SK-N-SH (cell line): ENCODE measurements around the gene CLMN. TPM values are rescaled to one million over a fixed set of nuclear protein-coding genes. Genes with fewer than 3 reads are reported as not detected.

Experiments
- CTCF ChIA-PET: fragments of 300-600, 350-600 bp; formaldehyde crosslinking; extraction: SDS; loops from one replicate; lab custom pipeline; 2021; lab: Yijun Ruan, JAX
- POLR2A ChIA-PET: fragments of 350-600 bp; sonication (Branson Sonifier 250); formaldehyde crosslinking; extraction: SDS; loops from one replicate; lab custom pipeline; 2020; ENCODE audit warnings: antibody characterized with exemption, inconsistent platforms; lab: Yijun Ruan, JAX
- DNase-seq: peaks from one replicate; pipeline ENCODE4 v3.0.0; 2012
- H2AFZ ChIP-seq: fragments of 200-600 bp; sonication (generic); 2 replicates; pipeline ENCODE4 v1.8.1; 2016; ENCODE audit warnings: antibody characterized with exemption, mild to moderate bottlenecking, low read depth
- H3F3A ChIP-seq: fragments of 200-600 bp; sonication (generic); replicated peaks from 2 replicates; pipeline ENCODE3; 2016; ENCODE audit warnings: antibody characterized with exemption, mild to moderate bottlenecking; ENCODE audit not compliant: insufficient read depth
- H3K27ac ChIP-seq, 2 experiments: fragments of 200-500 bp in 1 of 2; fragments of 200-600 bp in 1 of 2; sonication (Bioruptor generic) in 1 of 2; sonication (generic), shearing (Covaris generic) in 1 of 2; 2 replicates each; pipeline versions ENCODE4 v1.5.1 to v1.6.1; 2014 to 2016; ENCODE audit warnings: low read depth in 2 of 2, inconsistent platforms in 1 of 2, low read length in 1 of 2, mild to moderate bottlenecking in 1 of 2, mixed read lengths in 1 of 2
- H3K27me3 ChIP-seq: fragments of 200-600 bp; sonication (generic), shearing (Covaris generic); 2 replicates; pipeline ENCODE4 v1.6.1; 2016; ENCODE audit warnings: mixed run types; ENCODE audit not compliant: insufficient read depth
- H3K36me3 ChIP-seq, 2 experiments: fragments of 200-500 bp in 1 of 2; fragments of 200-600 bp in 1 of 2; sonication (Bioruptor generic) in 1 of 2; sonication (generic) in 1 of 2; replicated peaks in 1 of 2; 2 replicates each; pipeline versions ENCODE3 to v1.5.1; 2014 to 2016; ENCODE audit warnings: low read length in 1 of 2, mild to moderate bottlenecking in 1 of 2; ENCODE audit not compliant: insufficient read depth in 2 of 2, control insufficient read depth in 1 of 2
- H3K4me1 ChIP-seq, 2 experiments: fragments of 200-500 bp in 1 of 2; fragments of 200-600 bp in 1 of 2; sonication (Bioruptor generic) in 1 of 2; sonication (generic), shearing (Covaris generic) in 1 of 2; 2 replicates each; pipeline versions ENCODE4 v1.5.1 to v1.6.1; 2014 to 2016; ENCODE audit warnings: low read depth in 1 of 2, low read length in 1 of 2, mixed run types in 1 of 2; ENCODE audit not compliant: insufficient read depth in 2 of 2, control insufficient read depth in 1 of 2
- H3K4me2 ChIP-seq: fragments of 200-600 bp; sonication (generic), shearing (Covaris generic); 2 replicates; pipeline ENCODE4 v1.6.1; 2017; ENCODE audit warnings: mixed run types
- H3K4me3 ChIP-seq, 2 experiments: fragments of 200-500 bp in 1 of 2; fragments of 200-600 bp in 1 of 2; sonication (Bioruptor generic) in 1 of 2; sonication (generic), shearing (Covaris generic) in 1 of 2; 2 replicates each; pipeline versions ENCODE4 v1.5.1 to v1.8.1; 2014 to 2016; ENCODE audit warnings: low read depth in 2 of 2, inconsistent platforms in 1 of 2, low read length in 1 of 2, mild to moderate bottlenecking in 1 of 2, mixed read lengths in 1 of 2, moderate library complexity in 1 of 2
- H3K79me2 ChIP-seq: fragments of 200-600 bp; sonication (generic); 2 replicates; pipeline ENCODE4 v1.8.1; 2017; ENCODE audit warnings: mild to moderate bottlenecking; ENCODE audit not compliant: insufficient read depth
- H3K9ac ChIP-seq: fragments of 200-600 bp; sonication (generic); 2 replicates; pipeline ENCODE4 v1.6.1; 2017; ENCODE audit warnings: mixed run types
- H3K9me2 ChIP-seq: fragments of 200-600 bp; sonication (generic); 2 replicates; pipeline ENCODE4 v1.6.1; 2017; ENCODE audit warnings: mixed run types
- H3K9me3 ChIP-seq: fragments of 200-600 bp; sonication (generic); 2 replicates; pipeline ENCODE4 v1.6.1; 2017; ENCODE audit warnings: mixed run types, mild to moderate bottlenecking, moderate library complexity
- H4K20me1 ChIP-seq: fragments of 200-600 bp; sonication (generic); 2 replicates; pipeline ENCODE4 v1.6.1; 2017; ENCODE audit warnings: mild to moderate bottlenecking, mixed run types; ENCODE audit not compliant: insufficient read depth
- EZH2phosphoT487 ChIP-seq: fragments of 200-600 bp; sonication (generic); IDR thresholded peaks from 2 replicates; pipeline ENCODE4 v1.6.1; 2017; ENCODE audit warnings: low read depth, mixed run types, mild to moderate bottlenecking, antibody characterized with exemption, moderate library complexity, borderline replicate concordance
- FOXJ3 ChIP-seq: sonication (generic); formaldehyde crosslinking; IDR thresholded peaks from 2 replicates; pipeline ENCODE4 v1.5.1; 2020; ENCODE audit warnings: mild to moderate bottlenecking, missing genetic modification reagents
- POLR2AphosphoS5 ChIP-seq: IDR thresholded peaks from 2 replicates; pipeline ENCODE4 v1.6.1; 2012; ENCODE audit warnings: low read depth, low read length
- RAD21 ChIP-seq: IDR thresholded peaks from 2 replicates; pipeline ENCODE4 v1.6.1; 2012; ENCODE audit warnings: mild to moderate bottlenecking, low read length
- RFX5 ChIP-seq: IDR thresholded peaks from 2 replicates; pipeline ENCODE4 v1.6.1; 2012; ENCODE audit warnings: mild to moderate bottlenecking, improper control_type of control experiment, low read length
- SIN3A ChIP-seq: IDR thresholded peaks from 2 replicates; pipeline ENCODE4 v1.6.1; 2012; ENCODE audit warnings: low read depth, mild to moderate bottlenecking, low read length, moderate library complexity, borderline replicate concordance
- TAF1 ChIP-seq: IDR thresholded peaks from 2 replicates; pipeline ENCODE4 v1.6.1; 2012; ENCODE audit warnings: low read depth, mild to moderate bottlenecking, low read length, moderate library complexity, borderline replicate concordance
- WGBS: methylation state at CpG from one replicate; pipeline ENCODE4 v1.1.6; 2017; ENCODE audit warnings: low lambda C conversion rate; 5-methylcytosine and 5-hydroxymethylcytosine counted together
- polyA plus RNA-seq, 3 experiments: library from polyadenylated mRNA; depleted of rRNA; stranded (reverse); fragments of >200 nt; gene quantifications; 2 replicates each; pipeline ENCODE4 v1.2.3, GENCODE V29; 2012
- TF ChIP-seq, protein P1 (sequence below): fragments of 150-350 bp; IDR thresholded peaks from 2 replicates; pipeline ENCODE4 v1.6.1; 2017; ENCODE audit warnings: antibody characterized with exemption, low read length, low read depth, borderline replicate concordance
- TF ChIP-seq, protein P2 (sequence below): IDR thresholded peaks from 2 replicates; pipeline ENCODE4 v1.4.0; 2012; ENCODE audit warnings: low read depth
- TF ChIP-seq, protein P3 (sequence below): IDR thresholded peaks from 2 replicates; pipeline ENCODE4 v1.6.1; 2012; ENCODE audit warnings: mild to moderate bottlenecking, low read depth, low read length, moderate library complexity
- TF ChIP-seq, protein P4 (sequence below): IDR thresholded peaks from 2 replicates; pipeline ENCODE4 v1.4.0; 2012; ENCODE audit warnings: low read depth, borderline replicate concordance

Gene CLMN
- polyA plus RNA-seq, 1 of the 3 experiments (the other 2 are of a cell fraction): 1.4 TPM

DNA sequence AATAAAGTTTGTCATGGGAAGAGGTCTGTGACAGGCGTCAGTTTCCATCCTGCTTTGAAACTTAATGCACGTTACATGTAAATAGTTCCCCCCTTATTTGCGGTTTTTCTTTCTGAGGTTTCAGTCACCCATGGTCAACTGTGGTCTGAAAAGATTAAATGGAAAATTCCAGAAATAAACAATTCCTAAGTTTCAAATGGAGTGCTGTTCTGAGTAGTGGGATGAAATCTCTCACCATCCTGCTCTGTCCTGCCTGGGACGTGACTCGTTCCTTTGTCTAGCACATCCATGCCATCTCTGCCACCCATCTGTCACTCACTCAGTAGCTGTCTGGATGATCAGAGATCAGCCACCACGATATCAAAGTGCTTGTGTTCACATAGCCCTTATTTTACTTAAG is 111.1 kb downstream of the CLMN start:
- no peak overlapping the region for H3K27ac ChIP-seq
- no peaks in the 10 kb centered on the region for H3K36me3 ChIP-seq
- no peak for DNase-seq
- H3F3A ChIP-seq: no peaks in the 10 kb centered on the region
- no peak overlapping the region for H3K4me2 ChIP-seq
- H3K9me3 ChIP-seq: no peaks in the 10 kb centered on the region
- no peak for TF ChIP-seq RAD21
- TF ChIP-seq TAF1: no peak
- no peak for TF ChIP-seq SIN3A
- TF ChIP-seq POLR2AphosphoS5: no peak
- no peak for TF ChIP-seq EZH2phosphoT487
- TF ChIP-seq RFX5: no peak
- TF ChIP-seq, protein P1, sequence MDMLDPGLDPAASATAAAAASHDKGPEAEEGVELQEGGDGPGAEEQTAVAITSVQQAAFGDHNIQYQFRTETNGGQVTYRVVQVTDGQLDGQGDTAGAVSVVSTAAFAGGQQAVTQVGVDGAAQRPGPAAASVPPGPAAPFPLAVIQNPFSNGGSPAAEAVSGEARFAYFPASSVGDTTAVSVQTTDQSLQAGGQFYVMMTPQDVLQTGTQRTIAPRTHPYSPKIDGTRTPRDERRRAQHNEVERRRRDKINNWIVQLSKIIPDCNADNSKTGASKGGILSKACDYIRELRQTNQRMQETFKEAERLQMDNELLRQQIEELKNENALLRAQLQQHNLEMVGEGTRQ: no peak
- TF ChIP-seq, protein P2, sequence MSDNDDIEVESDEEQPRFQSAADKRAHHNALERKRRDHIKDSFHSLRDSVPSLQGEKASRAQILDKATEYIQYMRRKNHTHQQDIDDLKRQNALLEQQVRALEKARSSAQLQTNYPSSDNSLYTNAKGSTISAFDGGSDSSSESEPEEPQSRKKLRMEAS: no peak
- TF ChIP-seq, protein P3, sequence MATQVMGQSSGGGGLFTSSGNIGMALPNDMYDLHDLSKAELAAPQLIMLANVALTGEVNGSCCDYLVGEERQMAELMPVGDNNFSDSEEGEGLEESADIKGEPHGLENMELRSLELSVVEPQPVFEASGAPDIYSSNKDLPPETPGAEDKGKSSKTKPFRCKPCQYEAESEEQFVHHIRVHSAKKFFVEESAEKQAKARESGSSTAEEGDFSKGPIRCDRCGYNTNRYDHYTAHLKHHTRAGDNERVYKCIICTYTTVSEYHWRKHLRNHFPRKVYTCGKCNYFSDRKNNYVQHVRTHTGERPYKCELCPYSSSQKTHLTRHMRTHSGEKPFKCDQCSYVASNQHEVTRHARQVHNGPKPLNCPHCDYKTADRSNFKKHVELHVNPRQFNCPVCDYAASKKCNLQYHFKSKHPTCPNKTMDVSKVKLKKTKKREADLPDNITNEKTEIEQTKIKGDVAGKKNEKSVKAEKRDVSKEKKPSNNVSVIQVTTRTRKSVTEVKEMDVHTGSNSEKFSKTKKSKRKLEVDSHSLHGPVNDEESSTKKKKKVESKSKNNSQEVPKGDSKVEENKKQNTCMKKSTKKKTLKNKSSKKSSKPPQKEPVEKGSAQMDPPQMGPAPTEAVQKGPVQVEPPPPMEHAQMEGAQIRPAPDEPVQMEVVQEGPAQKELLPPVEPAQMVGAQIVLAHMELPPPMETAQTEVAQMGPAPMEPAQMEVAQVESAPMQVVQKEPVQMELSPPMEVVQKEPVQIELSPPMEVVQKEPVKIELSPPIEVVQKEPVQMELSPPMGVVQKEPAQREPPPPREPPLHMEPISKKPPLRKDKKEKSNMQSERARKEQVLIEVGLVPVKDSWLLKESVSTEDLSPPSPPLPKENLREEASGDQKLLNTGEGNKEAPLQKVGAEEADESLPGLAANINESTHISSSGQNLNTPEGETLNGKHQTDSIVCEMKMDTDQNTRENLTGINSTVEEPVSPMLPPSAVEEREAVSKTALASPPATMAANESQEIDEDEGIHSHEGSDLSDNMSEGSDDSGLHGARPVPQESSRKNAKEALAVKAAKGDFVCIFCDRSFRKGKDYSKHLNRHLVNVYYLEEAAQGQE: no peak
- no peak for TF ChIP-seq FOXJ3 (CRISPR knock-in tag)
- TF ChIP-seq, protein P4, sequence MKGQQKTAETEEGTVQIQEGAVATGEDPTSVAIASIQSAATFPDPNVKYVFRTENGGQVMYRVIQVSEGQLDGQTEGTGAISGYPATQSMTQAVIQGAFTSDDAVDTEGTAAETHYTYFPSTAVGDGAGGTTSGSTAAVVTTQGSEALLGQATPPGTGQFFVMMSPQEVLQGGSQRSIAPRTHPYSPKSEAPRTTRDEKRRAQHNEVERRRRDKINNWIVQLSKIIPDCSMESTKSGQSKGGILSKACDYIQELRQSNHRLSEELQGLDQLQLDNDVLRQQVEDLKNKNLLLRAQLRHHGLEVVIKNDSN: no peak
- ChIA-PET CTCF (no interaction called here), POLR2A (no interaction called here)
- H3K9ac ChIP-seq: no peak overlapping the region
- WGBS: 91% methylated on average over 6 of the region's 6 CpGs
- H3K79me2 ChIP-seq: no peaks in the 10 kb centered on the region
- no peak overlapping the region for H2AFZ ChIP-seq
- H3K9me2 ChIP-seq: no peaks in the 10 kb centered on the region
- H4K20me1 ChIP-seq: no peaks in the 10 kb centered on the region
- no peaks in the 10 kb centered on the region for H3K4me1 ChIP-seq
- no peak overlapping the region for H3K4me3 ChIP-seq
- H3K27me3 ChIP-seq: no peaks in the 10 kb centered on the region
